ENCODE data around the gene LONP1.
A peak's percentile ranks its signal among the peaks of the same experiment; 100 is the strongest.

The LONP1 gene

GRCh38 chr19:5697022-5697889 is 22.7 kb downstream of the LONP1 start:
- no peak overlapping the region for H3K9ac ChIP-seq (ENCODE audit: low read length in 2 of 2)
- H3K4me3 ChIP-seq (ENCODE audit: low read length in 2 of 2), result no peak overlapping the region
- H3K27me3 ChIP-seq (ENCODE audit: control insufficient read depth in 1 of 2, insufficient read depth in 2 of 2, low read length in 2 of 2), result no peaks in the 10 kb centered on the region
- H3K9me3 ChIP-seq (ENCODE audit: control insufficient read depth in 2 of 2, low read length in 2 of 2), result no peaks in the 10 kb centered on the region
- peaks cover 48 to 49% of the 10 kb centered on the region in 2 donors for H3K36me3 ChIP-seq (ENCODE audit: control insufficient read depth in 2 of 2, insufficient read depth in 2 of 2, low read length in 2 of 2)
- H3K4me1 ChIP-seq (ENCODE audit: control insufficient read depth, insufficient read depth, low read length), result peaks cover 9% of the 10 kb centered on the region
- no peak overlapping the region for H3K27ac ChIP-seq (ENCODE audit: low read length)

GRCh38 chr19:5696196-5697021 is 23.5 kb downstream of the LONP1 start:
- H3K27me3 ChIP-seq (ENCODE audit: control insufficient read depth in 1 of 2, insufficient read depth in 2 of 2, low read length in 2 of 2), result no peaks in the 10 kb centered on the region
- H3K36me3 ChIP-seq (ENCODE audit: control insufficient read depth in 2 of 2, insufficient read depth in 2 of 2, low read length in 2 of 2), result peaks cover 51 to 53% of the 10 kb centered on the region in 2 donors
- H3K9me3 ChIP-seq (ENCODE audit: control insufficient read depth in 2 of 2, low read length in 2 of 2), result no peaks in the 10 kb centered on the region
- no peak overlapping the region for H3K9ac ChIP-seq (ENCODE audit: low read length in 2 of 2)
- H3K4me3 ChIP-seq (ENCODE audit: low read length in 2 of 2), result no peak overlapping the region
- H3K27ac ChIP-seq (ENCODE audit: low read length), result no peak overlapping the region
- H3K4me1 ChIP-seq (ENCODE audit: control insufficient read depth, insufficient read depth, low read length), result peaks cover 17% of the 10 kb centered on the region

- no peaks in the 10 kb centered on the region for H3K27me3 ChIP-seq (ENCODE audit: control insufficient read depth in 1 of 2, insufficient read depth in 2 of 2, low read length in 2 of 2)
- peaks cover 23% of the 10 kb centered on the region for H3K4me1 ChIP-seq (ENCODE audit: control insufficient read depth, insufficient read depth, low read length)
- no peaks in the 10 kb centered on the region for H3K9me3 ChIP-seq (ENCODE audit: control insufficient read depth in 2 of 2, low read length in 2 of 2)
- no peak overlapping the region for H3K27ac ChIP-seq (ENCODE audit: low read length)
- peaks cover 48 to 52% of the 10 kb centered on the region in 2 donors for H3K36me3 ChIP-seq (ENCODE audit: control insufficient read depth in 2 of 2, insufficient read depth in 2 of 2, low read length in 2 of 2)
- no peak overlapping the region for H3K9ac ChIP-seq (ENCODE audit: low read length in 2 of 2)
- H3K4me3 ChIP-seq (ENCODE audit: low read length in 2 of 2), result no peak overlapping the region
These were observed 24.2 kb downstream of the LONP1 start for GRCh38 chr19:5695649-5696195.

- Histone ChIP-seq H3K4me3 (ENCODE audit: low read length in 2 of 2) (no peak overlapping the region), H3K9ac (ENCODE audit: low read length in 2 of 2) (no peak overlapping the region), H3K27ac (ENCODE audit: low read length) (no peak overlapping the region), H3K4me1 (ENCODE audit: control insufficient read depth, insufficient read depth, low read length) (peaks cover 27% of the 10 kb centered on the region), H3K9me3 (ENCODE audit: control insufficient read depth in 2 of 2, low read length in 2 of 2) (no peaks in the 10 kb centered on the region), H3K36me3 (ENCODE audit: control insufficient read depth in 2 of 2, insufficient read depth in 2 of 2, low read length in 2 of 2) (peaks cover 43 to 49% of the 10 kb centered on the region in 2 donors), H3K27me3 (ENCODE audit: control insufficient read depth in 1 of 2, insufficient read depth in 2 of 2, low read length in 2 of 2) (no peaks in the 10 kb centered on the region)
These were observed 24.8 kb downstream of the LONP1 start for GRCh38 chr19:5694956-5695648.

GRCh38 chr19:5694167-5694955 is 25.6 kb downstream of the LONP1 start:
- no peak overlapping the region for H3K9ac ChIP-seq (ENCODE audit: low read length in 2 of 2)
- no peak overlapping the region for H3K4me3 ChIP-seq (ENCODE audit: low read length in 2 of 2)
- H3K27me3 ChIP-seq (ENCODE audit: control insufficient read depth in 1 of 2, insufficient read depth in 2 of 2, low read length in 2 of 2), result no peaks in the 10 kb centered on the region
- no peak overlapping the region for H3K27ac ChIP-seq (ENCODE audit: low read length)
- H3K36me3 ChIP-seq (ENCODE audit: control insufficient read depth in 2 of 2, insufficient read depth in 2 of 2, low read length in 2 of 2), result peaks cover 43 to 49% of the 10 kb centered on the region in 2 donors
- peaks cover 31% of the 10 kb centered on the region for H3K4me1 ChIP-seq (ENCODE audit: control insufficient read depth, insufficient read depth, low read length)
- no peaks in the 10 kb centered on the region for H3K9me3 ChIP-seq (ENCODE audit: control insufficient read depth in 2 of 2, low read length in 2 of 2)

- Histone ChIP-seq H3K27me3 (ENCODE audit: control insufficient read depth in 1 of 2, insufficient read depth in 2 of 2, low read length in 2 of 2) (no peaks in the 10 kb centered on the region), H3K36me3 (ENCODE audit: control insufficient read depth in 2 of 2, insufficient read depth in 2 of 2, low read length in 2 of 2) (peaks cover 40 to 44% of the 10 kb centered on the region in 2 donors), H3K4me3 (ENCODE audit: low read length in 2 of 2) (no peak overlapping the region), H3K9me3 (ENCODE audit: control insufficient read depth in 2 of 2, low read length in 2 of 2) (no peaks in the 10 kb centered on the region), H3K9ac (ENCODE audit: low read length in 2 of 2) (no peak overlapping the region), H3K27ac (ENCODE audit: low read length) (no peak overlapping the region), H3K4me1 (ENCODE audit: control insufficient read depth, insufficient read depth, low read length) (peaks cover 31% of the 10 kb centered on the region)
These were observed 26.5 kb downstream of the LONP1 start for GRCh38 chr19:5693195-5694166.

- Histone ChIP-seq H3K27me3 (ENCODE audit: control insufficient read depth in 1 of 2, insufficient read depth in 2 of 2, low read length in 2 of 2) (no peaks in the 10 kb centered on the region), H3K27ac (ENCODE audit: low read length) (no peak overlapping the region), H3K36me3 (ENCODE audit: control insufficient read depth in 2 of 2, insufficient read depth in 2 of 2, low read length in 2 of 2) (peaks cover 40 to 44% of the 10 kb centered on the region in 2 donors), H3K4me3 (ENCODE audit: low read length in 2 of 2) (no peak overlapping the region), H3K9me3 (ENCODE audit: control insufficient read depth in 2 of 2, low read length in 2 of 2) (no peaks in the 10 kb centered on the region), H3K4me1 (ENCODE audit: control insufficient read depth, insufficient read depth, low read length) (peaks cover 31% of the 10 kb centered on the region), H3K9ac (ENCODE audit: low read length in 2 of 2) (no peak overlapping the region)
These were observed 27.2 kb downstream of the LONP1 start for GRCh38 chr19:5692723-5693194.

GRCh38 chr19:5691822-5692722 is 27.9 kb downstream of the LONP1 start:
- H3K9ac ChIP-seq (ENCODE audit: low read length in 2 of 2), result peak overlapping the region in 1 of 2 donors; percentile 22
- H3K9me3 ChIP-seq (ENCODE audit: control insufficient read depth in 2 of 2, low read length in 2 of 2), result no peaks in the 10 kb centered on the region
- H3K27me3 ChIP-seq (ENCODE audit: control insufficient read depth in 1 of 2, insufficient read depth in 2 of 2, low read length in 2 of 2), result no peaks in the 10 kb centered on the region
- H3K27ac ChIP-seq (ENCODE audit: low read length), result peak overlapping the region; percentile 24
- H3K36me3 ChIP-seq (ENCODE audit: control insufficient read depth in 2 of 2, insufficient read depth in 2 of 2, low read length in 2 of 2), result peaks cover 40 to 43% of the 10 kb centered on the region in 2 donors
- H3K4me1 ChIP-seq (ENCODE audit: control insufficient read depth, insufficient read depth, low read length), result peaks cover 34% of the 10 kb centered on the region
- H3K4me3 ChIP-seq (ENCODE audit: low read length in 2 of 2), result peak overlapping the region in 1 of 2 donors; percentile 92

Measured in stomach smooth muscle (tissue), 2 donors.